HG02642 (cell line): ENCODE data around the gene TSNAX.

ENCODE experiments used
- ATAC-seq: cut with Tn5 transposase; IDR thresholded peaks from one replicate; pipeline ENCODE4 v1.9.1; 2021; ENCODE audit warnings: mild to moderate bottlenecking; ENCODE audit not compliant: unreplicated experiment, poor library complexity

Gene TSNAX

DNA sequence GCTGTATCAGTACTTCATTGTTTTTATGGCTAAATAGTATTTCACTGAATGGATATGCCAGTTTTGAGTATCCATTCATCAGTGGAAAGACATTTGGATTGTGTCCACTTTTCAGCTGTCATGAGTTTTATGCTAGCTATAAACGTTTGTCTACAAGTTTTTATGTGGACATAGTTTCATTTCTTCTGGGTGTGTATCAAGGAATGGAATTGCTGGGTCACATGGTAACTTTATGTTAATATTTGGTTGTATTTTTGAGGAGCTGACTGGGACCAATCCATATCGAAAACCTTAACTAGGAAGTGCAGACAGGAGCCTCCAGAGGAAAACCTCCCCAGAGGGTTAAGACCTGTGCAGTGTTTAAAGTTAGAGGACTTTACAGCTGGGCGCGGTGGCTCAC, 66.3 kb downstream of the TSNAX start:
- ATAC-seq: no peak

DNA sequence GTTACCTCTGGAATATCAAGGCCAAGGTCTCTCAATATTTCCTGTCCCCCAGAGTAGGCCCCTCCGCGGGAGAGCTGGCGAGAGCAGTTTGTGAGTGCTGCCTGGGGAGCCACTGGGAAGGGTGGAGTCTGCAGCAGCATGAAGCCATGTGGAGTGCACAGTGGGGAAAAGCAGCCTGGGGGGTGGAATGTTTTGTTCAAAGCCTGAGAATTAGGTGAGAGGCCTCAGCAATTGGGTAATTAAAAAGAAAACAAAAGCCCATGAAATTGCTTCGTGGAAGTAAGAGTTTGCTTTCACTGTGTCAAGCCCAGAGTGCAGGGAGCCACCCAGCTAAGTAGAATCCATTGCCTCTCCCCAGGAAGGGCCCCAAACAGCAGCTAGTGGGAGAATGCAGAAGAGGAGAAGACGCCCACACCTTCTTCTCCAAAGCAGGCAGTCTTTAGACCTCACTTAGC, 67.9 kb downstream of the TSNAX start:
- no peak for ATAC-seq

DNA sequence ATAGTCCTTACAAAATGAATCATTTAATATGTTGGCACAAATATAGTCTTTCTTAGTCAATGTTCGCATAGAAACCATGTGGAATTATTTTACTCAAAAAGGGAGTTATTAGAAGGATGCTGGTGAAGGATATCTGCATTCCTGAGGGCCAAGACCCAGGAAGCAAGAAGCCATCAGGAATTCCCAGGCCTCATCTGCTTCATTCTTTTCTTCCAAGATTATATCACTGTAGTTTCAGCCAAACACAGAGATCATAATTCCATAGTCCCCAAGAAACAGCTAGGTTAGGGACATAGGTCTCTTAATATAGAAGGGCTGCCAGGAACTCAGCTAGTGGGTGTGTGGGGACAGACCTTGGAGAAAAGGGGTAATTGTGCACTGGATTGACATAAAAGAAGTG, 69.5 kb downstream of the TSNAX start:
- no peak for ATAC-seq

DNA sequence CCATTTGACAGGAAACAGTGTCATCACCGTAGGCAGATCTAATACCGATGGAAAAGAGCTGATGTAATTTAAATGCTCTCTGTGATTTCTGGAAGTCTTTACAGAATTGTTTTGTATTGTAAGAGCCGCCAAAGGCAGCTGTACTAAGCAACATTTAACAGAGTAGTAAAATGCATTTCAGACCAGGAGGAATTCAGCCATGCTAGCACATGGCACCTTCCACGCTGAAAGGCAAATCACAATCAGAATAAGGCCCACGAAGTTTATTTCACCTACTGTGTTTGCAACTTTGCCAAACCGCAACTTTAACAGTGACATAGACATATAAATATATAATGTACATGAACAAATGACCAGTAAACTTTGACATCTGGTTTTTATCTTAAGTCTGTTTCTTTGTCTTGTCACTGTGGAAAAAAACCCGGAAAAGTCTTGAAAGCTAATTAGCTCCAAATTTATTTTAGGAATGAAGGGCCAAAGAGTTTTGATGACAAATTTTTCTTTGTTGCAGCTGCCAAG, 72.0 kb downstream of the TSNAX start:
- ATAC-seq: no peak

DNA sequence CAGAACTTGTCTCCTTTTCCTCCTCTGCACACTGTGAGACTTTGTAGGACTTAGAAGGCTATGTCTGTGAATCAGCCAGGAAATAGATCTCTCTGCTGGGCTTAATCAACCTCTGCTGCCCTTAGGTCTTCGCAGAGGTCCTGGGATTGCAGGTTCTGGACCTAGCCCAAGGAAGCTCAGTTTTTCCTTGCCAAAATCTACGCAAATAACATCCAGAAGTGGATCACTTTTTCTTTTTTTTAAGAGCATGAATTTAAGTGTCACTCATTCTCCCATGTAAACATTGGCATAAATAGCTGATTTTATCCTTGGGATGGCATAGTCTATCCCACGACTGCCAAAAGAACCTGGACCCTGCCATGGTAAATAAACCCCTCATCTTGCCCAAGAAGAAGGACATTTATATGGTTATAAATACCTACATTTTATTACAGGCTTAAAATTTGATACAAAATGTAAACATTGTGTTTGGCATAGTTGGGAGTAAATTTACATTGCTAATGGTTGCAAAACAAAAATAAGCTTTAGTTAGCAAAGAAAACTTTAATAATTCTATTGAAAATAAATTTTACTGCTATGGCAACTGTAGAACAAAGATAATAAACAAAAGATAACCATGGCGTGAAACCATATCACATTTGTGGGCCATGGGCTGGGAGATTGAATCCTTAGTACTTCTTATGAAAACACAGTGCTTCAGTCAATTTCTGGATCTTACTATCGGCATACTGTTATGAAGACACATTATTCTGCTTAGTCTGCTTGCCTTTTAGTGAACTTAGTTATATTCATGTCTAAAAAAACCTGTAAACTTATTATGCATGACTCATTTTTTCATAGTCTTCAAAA, 73.6 kb downstream of the TSNAX start:
- no peak for ATAC-seq

DNA sequence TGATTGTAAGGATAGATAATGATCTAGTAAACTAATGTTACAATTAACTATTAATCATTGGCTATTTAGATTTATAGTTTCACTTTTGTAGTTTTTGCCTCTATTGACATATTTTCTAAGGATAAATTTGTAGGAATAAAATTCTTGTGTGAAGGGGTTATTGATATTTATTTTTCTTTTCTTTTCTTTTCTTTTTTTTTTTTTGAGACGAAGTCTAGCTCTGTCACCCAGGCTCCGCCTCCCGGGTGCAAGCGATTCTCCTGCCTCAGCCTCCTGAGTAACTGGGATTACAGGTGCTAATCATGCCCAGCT, 74.2 kb downstream of the TSNAX start:
- ATAC-seq: no peak

DNA sequence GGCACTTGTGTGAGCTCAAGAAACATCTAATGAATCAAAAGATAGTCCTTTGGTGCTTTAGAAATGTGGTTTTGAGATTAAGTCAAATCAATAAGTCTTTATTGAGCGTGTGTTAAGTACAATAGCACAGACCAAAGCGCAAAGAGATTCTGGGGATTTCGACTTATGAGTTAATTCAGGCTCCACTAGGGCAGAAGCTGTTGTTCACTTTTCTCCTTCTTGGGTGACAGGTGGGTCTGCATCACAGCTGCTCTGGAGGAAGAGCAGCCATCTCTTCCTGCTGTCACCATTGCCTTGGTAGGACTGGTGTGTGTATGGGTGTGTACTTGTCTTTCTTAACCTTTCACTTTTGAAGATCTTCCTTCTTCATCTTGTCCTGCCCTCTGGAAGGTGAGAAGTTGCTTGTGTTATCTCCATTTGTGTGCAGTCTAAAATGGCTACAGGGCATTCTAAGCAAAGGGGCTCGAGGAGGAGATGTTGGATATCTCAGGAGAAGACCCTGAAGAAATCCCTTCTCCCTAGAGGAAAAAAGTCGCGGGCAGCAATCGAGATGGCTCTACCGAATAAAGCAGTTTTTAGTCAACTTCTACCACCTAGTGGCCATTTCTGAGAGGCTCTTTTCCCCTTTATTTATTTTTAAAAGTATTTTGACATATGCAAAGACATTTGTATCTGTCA, 75.3 kb downstream of the TSNAX start:
- peak; percentile 69 for ATAC-seq

DNA sequence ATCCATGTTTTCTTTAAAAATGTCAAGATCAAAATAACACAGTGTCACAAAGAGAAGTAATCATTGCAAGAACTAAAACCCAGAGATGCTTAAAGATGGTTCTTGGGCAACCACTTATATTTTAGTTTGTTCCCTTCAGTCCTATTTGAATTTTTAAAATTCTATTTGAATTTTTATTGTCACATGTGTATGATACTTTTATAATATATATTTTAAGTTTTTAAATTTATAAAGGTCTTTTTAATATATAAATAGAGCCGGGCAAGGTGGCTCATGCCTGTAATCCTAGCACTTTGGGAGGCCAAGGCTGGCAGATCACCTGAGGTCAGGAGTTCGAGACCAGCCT, 75.8 kb downstream of the TSNAX start:
- no peak for ATAC-seq

DNA sequence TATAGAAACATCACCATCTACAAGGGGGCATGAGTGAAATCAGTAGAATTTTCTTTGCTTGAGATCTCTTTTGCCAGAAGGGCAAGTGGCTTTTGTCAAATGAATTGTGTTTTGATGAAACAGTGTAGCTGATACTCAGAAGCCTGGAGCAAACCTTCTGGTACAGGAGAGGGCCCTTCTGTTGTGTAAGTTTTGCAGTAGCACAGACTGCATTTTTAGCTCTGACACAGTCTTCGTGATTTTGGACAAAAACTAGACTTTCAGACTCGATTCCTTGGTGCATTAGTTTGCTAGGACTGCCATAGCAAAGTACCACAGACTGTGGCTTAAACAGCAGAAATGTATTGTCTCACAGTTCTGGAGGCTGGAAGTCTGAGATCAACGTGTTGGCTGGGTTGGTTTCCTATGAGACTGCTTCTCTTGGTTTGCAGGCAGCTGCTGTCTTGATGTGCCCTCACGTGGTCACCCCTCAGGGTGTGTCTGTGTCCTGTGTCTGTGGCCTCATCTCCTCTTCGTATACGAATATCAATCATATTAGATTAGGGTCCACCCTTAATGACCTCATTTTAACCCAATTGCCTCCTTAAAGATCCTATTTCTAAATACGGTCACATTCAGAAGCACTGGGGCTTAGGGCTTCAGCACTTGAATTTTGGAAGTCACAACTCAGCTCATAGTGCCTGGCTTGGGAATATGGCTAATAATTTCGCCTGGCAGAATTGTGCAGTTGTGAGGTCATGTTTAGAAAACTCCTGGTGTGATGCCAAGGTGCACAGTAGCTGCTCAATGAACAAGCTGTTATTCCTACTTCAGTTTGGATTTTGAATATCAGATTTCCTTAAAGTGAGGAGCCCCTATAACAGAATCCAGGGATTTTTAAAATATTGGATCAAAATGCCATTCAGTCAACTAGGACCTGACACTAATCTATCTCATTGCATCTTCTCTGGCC, 77.0 kb downstream of the TSNAX start:
- no peak for ATAC-seq

DNA sequence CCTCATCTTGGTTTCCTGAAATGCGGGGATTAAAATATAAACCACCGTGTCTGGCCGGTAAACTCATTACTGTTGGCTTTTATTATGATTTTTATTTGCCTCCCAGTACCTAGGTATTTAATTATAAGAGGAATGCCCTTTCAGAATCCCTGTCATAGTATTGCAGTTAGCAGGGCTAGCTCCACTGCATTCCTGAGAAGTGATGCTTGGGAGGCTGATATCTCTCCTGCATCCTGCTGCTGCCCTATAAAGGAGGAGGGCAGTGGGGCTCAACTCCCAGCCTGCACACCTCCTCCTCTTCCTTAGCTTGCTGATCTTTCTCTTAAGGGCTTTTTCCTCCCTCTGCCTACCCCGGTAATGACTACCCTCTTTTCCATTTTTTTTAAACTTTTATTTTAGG, 78.2 kb downstream of the TSNAX start:
- no peak for ATAC-seq

DNA sequence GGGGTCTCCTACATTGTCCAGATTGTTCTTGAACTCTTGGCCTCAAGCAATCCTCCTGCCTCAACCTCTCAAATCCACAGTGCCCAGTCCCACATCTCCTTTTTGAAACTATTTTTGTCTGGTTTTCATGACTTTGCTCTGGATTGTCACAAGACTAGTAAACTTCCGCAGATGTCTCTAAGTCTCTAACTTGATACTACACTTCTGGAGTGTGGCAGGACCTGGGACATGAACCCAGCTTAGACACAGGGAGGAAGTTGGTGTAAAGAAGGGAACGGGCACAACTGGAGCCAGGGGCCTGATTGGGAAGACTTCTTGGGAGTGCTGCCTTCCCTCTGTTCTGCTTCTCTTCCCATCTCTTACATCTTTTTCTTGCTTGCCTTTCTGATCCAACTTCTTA, 81.9 kb downstream of the TSNAX start:
- ATAC-seq: no peak

DNA sequence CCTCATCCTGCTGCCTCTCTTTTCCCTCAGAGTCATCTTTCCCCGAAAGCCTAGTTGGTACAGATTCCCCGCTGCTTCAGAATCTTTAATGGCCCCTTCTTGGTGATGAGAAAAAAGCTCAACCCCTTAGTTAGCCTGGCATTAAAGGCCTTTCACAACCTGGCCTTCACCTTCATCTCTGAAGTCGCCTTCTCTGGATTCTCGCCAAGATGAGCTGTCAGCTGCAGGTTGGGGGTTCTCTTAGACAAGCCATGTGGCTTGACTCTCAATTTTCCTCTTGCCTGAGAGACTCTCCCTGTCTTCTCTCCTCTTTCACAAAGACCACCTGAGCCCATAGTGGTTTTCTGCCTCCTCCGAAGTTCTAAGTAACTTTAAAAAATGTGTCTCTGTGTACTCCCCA, 82.6 kb downstream of the TSNAX start:
- no peak for ATAC-seq

DNA sequence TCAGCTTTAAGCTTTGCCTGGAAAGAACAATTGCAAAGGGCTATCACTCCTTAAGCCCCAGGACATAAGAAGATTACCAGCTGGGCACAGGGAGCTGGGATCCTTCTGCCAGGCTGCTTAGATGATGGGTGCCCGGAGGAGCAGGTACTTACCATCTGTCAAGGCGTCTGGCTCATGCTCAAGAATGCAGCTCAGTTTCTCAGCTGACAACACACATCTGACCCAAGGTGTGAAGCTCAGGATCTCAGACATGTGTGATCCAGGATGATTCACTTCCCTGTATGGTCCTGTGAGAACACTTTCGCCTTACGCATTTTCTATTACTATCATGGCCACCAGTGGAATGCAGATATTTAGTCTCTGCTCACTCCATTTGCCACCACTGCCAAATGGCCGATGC, 83.4 kb downstream of the TSNAX start:
- ATAC-seq: no peak

DNA sequence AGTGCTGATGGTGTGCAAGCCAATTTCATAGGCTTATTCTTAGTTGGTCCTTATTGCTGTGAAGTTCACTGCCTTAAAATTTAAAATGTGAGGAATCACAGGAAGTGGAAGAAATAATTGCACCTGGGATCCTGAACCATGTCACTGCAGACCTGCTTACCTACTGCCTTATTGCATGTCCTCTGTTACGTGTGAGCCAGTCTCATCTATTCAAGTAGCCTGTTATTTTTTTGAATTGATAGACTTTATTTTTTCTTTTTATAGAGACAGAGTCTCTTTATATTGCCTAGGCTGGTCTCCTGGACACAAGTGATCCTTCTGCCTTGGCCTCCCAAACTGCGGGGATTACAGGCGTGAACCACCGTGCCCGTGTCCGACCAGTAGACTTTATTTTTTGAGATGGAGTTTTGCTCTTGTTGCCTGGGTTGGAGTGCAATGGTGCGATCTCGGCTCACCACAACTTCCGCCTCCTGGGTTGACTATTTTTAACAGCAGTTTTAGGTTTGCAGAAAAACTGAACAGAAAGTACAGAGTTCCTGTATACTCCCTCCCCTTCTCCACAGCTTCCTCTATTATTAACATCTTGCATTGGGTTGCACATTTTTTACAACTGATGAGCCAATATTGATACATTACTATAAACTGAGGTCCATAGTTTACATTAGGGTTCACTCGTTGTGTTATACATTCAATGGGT, 84.1 kb downstream of the TSNAX start:
- peak; percentile 97 for ATAC-seq

DNA sequence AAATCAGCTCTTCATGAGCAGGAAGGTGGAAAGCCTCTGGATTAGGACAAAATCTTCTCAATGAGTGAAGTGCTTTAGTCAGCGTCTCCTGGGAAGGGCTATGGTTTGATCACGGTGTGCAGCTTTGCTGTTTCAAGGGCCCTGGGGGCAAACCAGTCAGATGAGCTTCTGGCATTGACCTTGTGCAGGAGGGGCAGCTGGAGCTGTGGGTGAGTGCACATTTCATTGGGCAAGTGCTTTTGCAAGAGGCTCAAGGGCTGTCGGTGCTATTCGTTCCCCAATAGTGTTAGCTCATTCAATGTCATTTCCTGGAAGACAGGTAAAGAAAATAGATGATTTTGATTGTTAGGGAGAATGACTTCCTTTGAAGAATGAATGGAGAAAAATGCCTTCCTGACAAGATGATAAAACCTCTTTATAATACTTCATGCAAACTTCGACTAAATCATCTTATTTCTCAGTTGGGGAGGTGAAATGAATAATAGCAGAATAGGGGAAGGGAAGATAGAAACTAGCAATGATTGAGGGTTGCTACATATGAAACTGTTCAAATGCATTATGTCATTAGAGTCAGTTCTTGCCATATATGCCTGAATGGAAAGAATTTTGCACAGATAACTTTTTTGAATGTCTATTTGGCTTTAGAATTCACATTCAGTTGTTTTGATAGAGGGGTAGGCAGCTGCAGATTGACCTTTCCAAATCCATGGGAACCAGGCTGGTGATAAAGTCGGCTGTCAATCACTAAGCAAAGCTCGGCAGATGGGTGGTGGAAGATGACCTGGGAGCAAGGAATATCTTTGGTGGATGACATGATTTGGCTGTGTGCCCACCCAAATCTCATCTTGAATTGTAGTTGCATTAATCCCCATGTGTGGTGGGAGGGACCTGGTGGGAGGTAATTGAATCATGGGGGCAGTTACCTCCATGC, 85.2 kb downstream of the TSNAX start:
- ATAC-seq: no peak
